GM10248 (cell line): ENCODE results near the gene P2RX5.
"Not testable (repeated sequence)": the region's sequence is repeated elsewhere in the genome, so short reads cannot be mapped to it uniquely, and the experiment has no call there.

ENCODE experiments used
- CTCF ChIA-PET: fragments of 300-600 bp; sonication (Branson Sonifier 250); formaldehyde crosslinking; extraction: SDS; loops from one replicate; lab custom pipeline; 2021; ENCODE audit warnings: antibody characterized with exemption; lab: Yijun Ruan, JAX
- POLR2A ChIA-PET: fragments of 350-650 bp; sonication (Branson Sonifier 250); formaldehyde crosslinking; extraction: SDS; loops from one replicate; lab custom pipeline; 2020; ENCODE audit warnings: antibody characterized with exemption; lab: Yijun Ruan, JAX
- DNase-seq: peaks from one replicate; pipeline ENCODE4 v3.0.0; 2012; ENCODE audit errors: extremely low spot score
- TF ChIP-seq, protein P1 (sequence below): IDR thresholded peaks from 2 replicates; pipeline ENCODE4 v1.5.1; 2012; ENCODE audit warnings: mild to moderate bottlenecking, low read depth; ENCODE audit errors: extremely low read depth, missing control alignments, control extremely low read depth

The P2RX5 gene

DNA sequence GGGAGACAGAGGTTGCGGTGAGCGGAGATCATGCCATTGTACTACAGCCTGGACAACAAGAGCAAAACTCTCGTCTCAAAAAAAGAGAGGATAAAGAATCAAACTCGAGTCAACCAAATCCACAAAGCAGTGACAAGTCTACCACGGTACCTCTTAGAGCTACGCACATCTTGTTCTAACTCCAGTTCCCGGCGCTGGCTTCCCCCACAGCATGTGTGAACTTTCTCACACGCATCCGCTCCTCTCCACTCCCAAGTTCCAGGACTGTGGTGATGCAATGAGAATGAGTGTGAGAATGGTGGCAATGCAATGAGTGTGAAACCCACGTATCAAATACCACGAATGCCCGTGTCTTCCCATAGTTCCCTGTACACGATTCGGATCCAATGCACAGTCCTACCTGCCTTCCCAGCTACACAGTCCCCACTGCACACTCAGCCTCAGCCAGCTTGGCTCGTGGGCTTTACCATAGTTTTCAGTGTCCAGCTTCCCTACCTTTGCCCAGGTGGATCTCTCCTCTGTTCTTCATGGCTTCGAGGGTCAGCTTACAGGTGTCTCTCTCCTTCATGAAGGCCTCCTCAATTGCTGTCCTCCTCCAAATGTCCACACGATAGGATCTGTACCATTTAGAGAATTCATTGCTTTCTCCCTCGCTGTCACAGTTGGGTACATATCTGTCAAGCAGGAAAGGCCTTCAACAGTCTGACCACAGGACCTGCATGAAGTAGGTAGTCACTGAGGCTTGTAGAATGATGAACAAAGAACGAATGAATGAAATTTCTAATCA is 9.2 kb upstream of the P2RX5 start:
- TF ChIP-seq, protein P1, sequence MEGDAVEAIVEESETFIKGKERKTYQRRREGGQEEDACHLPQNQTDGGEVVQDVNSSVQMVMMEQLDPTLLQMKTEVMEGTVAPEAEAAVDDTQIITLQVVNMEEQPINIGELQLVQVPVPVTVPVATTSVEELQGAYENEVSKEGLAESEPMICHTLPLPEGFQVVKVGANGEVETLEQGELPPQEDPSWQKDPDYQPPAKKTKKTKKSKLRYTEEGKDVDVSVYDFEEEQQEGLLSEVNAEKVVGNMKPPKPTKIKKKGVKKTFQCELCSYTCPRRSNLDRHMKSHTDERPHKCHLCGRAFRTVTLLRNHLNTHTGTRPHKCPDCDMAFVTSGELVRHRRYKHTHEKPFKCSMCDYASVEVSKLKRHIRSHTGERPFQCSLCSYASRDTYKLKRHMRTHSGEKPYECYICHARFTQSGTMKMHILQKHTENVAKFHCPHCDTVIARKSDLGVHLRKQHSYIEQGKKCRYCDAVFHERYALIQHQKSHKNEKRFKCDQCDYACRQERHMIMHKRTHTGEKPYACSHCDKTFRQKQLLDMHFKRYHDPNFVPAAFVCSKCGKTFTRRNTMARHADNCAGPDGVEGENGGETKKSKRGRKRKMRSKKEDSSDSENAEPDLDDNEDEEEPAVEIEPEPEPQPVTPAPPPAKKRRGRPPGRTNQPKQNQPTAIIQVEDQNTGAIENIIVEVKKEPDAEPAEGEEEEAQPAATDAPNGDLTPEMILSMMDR = no peak
- POLR2A ChIA-PET = no interaction called here
- CTCF ChIA-PET = interaction anchor here (1.3 to 1.4 kb wide), 2 partner anchors 9 to 33 kb away, joined by 5 read pairs; partner anchors contain the start of gene P2RX5
- no peak for DNase-seq

DNA sequence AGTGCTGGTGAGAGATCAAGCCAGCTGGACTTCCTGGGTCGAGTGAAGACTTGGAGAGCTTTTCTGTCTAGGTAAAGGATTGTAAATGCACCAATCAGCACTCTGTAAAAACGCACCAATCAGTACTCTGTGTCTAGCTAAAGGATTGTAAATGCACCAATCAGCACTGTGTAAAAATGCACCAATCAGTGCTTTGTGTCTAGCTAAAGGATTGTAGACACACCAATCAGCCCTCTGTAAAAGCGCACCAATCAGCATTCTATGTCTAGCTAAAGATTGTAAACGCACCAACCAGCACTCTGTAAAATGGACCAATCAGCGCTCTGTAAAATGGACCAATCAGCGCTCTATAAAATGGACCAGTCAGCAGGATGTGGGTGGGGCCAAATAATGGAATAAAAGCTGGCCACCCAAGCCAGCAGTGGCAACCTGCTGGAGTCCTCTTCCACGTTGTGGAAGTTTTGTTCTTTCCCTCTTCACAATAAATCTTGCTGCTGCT is 6.1 kb upstream of the P2RX5 start:
- CTCF ChIA-PET, POLR2A ChIA-PET, DNase-seq: not testable (repeated sequence)

DNA sequence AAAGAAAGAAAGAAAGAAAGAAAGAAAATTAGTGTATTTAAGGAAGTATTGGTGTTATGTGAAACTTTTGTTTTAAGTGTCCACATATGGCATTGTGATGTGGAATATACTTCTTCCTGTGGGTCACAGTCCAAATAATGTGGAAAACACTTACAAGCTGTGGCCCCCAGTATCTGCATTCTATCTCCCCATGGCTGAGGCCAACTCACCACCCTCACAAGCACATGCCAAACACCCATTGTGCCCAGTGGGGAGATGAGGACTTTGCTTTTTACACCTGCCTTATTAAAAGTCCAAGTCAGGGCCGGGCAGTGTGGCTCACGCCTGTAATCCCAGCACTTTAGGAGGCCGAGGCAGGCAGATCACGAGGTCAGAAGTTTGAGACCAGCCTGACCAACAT is 4.0 kb upstream of the P2RX5 start:
- DNase-seq = no peak
- TF ChIP-seq, protein P1 = no peak
- ChIA-PET CTCF (interaction anchor here (0.9 to 1.3 kb wide), 2 partner anchors 17 to 38 kb away, joined by 3 to 4 read pairs; no protein-coding TSS in a partner anchor), POLR2A (no interaction called here)

DNA sequence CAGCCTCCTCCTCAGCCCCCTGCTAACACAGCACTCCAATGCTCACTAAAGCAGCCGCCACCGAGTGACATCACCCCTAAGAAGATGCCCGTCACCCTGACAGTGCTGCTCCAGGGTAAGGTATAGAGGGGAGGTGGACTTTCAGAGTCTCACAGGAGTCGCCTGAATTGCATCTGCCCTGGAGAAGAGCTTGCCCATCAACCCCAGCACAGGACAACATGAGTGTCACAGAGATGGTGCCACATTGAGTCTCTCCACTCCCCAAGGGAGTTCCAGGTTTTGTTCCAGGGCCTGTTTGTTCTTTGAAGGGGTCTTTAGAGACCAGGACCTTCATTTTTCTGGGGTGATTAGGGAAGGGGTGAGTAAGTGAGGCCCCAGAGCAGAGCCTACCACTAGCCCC is 2.2 kb upstream of the P2RX5 start:
- TF ChIP-seq, protein P1 = no peak
- DNase-seq = no peak
- ChIA-PET POLR2A (no interaction called here), CTCF (interaction anchor here (1.4 kb wide), 1 partner anchor 39 kb away, joined by 4 read pairs; no protein-coding TSS in a partner anchor)

DNA sequence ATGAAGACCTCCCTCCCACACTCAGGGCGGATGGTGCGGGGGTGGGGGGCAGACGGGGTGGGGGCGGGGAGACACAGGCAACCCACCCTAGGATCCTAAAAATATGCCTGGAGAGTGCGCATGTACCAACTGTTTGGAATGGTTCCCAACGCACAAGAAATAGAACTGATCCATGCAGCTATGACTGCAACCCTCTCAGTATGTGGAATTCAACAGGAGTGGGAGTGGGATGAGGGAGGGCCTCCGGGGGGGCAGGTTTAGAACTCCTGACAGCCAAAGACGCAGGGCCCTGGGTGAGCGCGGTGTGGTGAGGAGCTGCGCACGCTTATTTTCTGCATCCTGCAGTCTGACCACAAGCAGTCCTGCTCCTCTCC is 1.1 kb upstream of the P2RX5 start:
- DNase-seq = no peak
- CTCF ChIA-PET = interaction anchor here (1.1 to 3.0 kb wide), 4 partner anchors 11 to 41 kb away, joined by 3 to 16 read pairs (median 6); no protein-coding TSS in a partner anchor
- TF ChIP-seq, protein P1 = no peak
- POLR2A ChIA-PET = no interaction called here

DNA sequence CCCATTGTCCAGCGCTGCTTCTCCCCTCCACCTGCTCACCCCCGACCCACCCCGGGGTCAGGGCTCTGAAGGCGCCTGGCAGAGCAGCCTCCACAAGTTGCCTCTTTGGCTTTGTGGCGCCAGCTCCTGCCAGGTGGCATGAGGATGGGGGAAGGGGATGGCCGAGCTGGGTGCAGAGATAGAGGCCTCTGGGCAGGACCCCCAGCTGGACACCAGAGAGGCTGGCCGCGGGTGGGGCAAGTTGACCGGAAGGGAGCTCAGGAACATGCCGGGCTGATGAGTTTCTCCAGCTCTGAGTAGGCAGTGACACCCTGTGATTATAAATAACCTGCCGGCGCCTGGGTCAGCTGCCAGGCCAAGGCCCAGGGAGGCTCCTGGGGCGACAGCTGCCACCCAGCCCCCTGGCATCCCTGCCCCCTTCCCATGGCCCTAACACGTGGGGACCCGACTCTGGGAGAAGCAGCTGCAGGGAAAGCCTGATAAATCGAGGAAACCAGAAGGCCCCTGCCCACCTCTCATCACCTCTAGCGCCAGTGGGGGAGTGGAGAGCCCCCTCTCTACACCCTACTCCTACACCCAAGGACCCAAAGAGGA is 729 bp downstream of the P2RX5 start:
- ChIA-PET POLR2A (no interaction called here), CTCF (interaction anchor here (1.0 to 3.1 kb wide), 8 partner anchors 11 to 132 kb away, joined by 3 to 16 read pairs (median 6); no protein-coding TSS in a partner anchor)
- TF ChIP-seq, protein P1 = no peak
- no peak for DNase-seq
